Measurements from ENCODE around the gene TARS2. TPM values are rescaled to one million over a fixed set of nuclear protein-coding genes. Genes with fewer than 3 reads are reported as not detected.

Gene TARS2
- polyA plus RNA-seq, 1 of the 3 experiments (the other 2 are of a cell fraction): 22.2 TPM

- no peak for TF ChIP-seq USF1 (IDR thresholded peaks at IDR 0.05; ENCODE audit: borderline replicate concordance, low read depth)
- no peak for TF ChIP-seq FOXM1 (IDR thresholded peaks at IDR 0.05; ENCODE audit: low read depth)
- no peak for TF ChIP-seq NRF1 (IDR thresholded peaks at IDR 0.05; ENCODE audit: low read depth, low read length)
- no peak for TF ChIP-seq CHD2 (IDR thresholded peaks at IDR 0.05; ENCODE audit: low read length, partially characterized antibody)
- TF ChIP-seq SIN3A (IDR thresholded peaks at IDR 0.05; ENCODE audit: borderline replicate concordance, low read depth, low read length): no peak
These were observed 65.7 kb downstream of the TARS2 start (continued) for GRCh38 chr1:150552911-150553289.

GRCh38 chr1:150553392-150554085 is 66.3 kb downstream of the TARS2 start:
- peaks cover 8% of the 10 kb centered on the region; the same call in 1 of the 2 replicates for H3K79me2 ChIP-seq (ENCODE audit: insufficient read depth)
- H3K9me2 ChIP-seq: no peaks in the 10 kb centered on the region
- ChIA-PET POLR2A (interaction anchor here (0.8 kb wide), 1 partner anchor 9 kb away, joined by 3 read pairs; no protein-coding TSS in a partner anchor), CTCF (interaction anchor here (0.8 to 7.3 kb wide), 2 partner anchors 7 to 68 kb away, joined by 4 to 88 read pairs; no protein-coding TSS in a partner anchor)
- no peak overlapping the region for H3K9ac ChIP-seq
- no peak overlapping the region for H3K4me2 ChIP-seq
- H4K20me1 ChIP-seq (ENCODE audit: insufficient read depth): no peaks in the 10 kb centered on the region
- H3K4me1 ChIP-seq (ENCODE audit: control insufficient read depth in 1 of 2, insufficient read depth in 2 of 2, low read depth in 1 of 2, low read length in 1 of 2): peaks cover 5 to 13% of the 10 kb centered on the region in 2 experiments; a peak in 2 of 4 replicates
- H2AFZ ChIP-seq (ENCODE audit: low read depth): no peak overlapping the region
- TF ChIP-seq SMC3 (IDR thresholded peaks at IDR 0.05; ENCODE audit: low read depth, low read length) (no peak), MXI1 (IDR thresholded peaks at IDR 0.05; ENCODE audit: low read depth, low read length) (no peak), NRF1 (IDR thresholded peaks at IDR 0.05; ENCODE audit: low read depth, low read length) (no peak), ZBTB33 (IDR thresholded peaks at IDR 0.05; ENCODE audit: borderline replicate concordance, low read depth) (no peak), CTCF (IDR thresholded peaks at IDR 0.05) (no peak), TAF1 (IDR thresholded peaks at IDR 0.05; ENCODE audit: borderline replicate concordance, low read depth, low read length) (no peak), USF2 (IDR thresholded peaks at IDR 0.05; ENCODE audit: borderline replicate concordance, low read depth, low read length) (no peak), RAD21 (IDR thresholded peaks at IDR 0.05; ENCODE audit: low read length) (no peak), GABPA (IDR thresholded peaks at IDR 0.05; ENCODE audit: low read depth) (no peak), EZH2phosphoT487 (IDR thresholded peaks at IDR 0.05; ENCODE audit: borderline replicate concordance, low read depth) (no peak), REST (IDR thresholded peaks at IDR 0.05; ENCODE audit: low read depth, low read length) (no peak), FOXM1 (IDR thresholded peaks at IDR 0.05; ENCODE audit: low read depth) (no peak), EP300 (IDR thresholded peaks at IDR 0.05; ENCODE audit: borderline replicate concordance in 1 of 2, low read depth in 1 of 2, low read length in 1 of 2) (no peak), RXRA (IDR thresholded peaks at IDR 0.05; ENCODE audit: borderline replicate concordance, low read depth) (no peak), SIN3A (IDR thresholded peaks at IDR 0.05; ENCODE audit: borderline replicate concordance, low read depth, low read length) (no peak), YY1 (IDR thresholded peaks at IDR 0.05; ENCODE audit: low read depth) (no peak), GATA2 (CRISPR knock-in tag; IDR thresholded peaks at IDR 0.05) (no peak), MAX (IDR thresholded peaks at IDR 0.05; ENCODE audit: low read depth) (no peak)
- no peaks in the 10 kb centered on the region for H3K9me3 ChIP-seq
- H3F3A ChIP-seq (replicated peaks; ENCODE audit: insufficient read depth): peaks cover 17% of the 10 kb centered on the region
- H3K27me3 ChIP-seq (ENCODE audit: insufficient read depth): no peaks in the 10 kb centered on the region
- no peaks in the 10 kb centered on the region for H3K36me3 ChIP-seq (replicated peaks in 1 of 2; ENCODE audit: control insufficient read depth in 1 of 2, insufficient read depth in 2 of 2, low read length in 1 of 2)
- no peak for DNase-seq
- 96% methylated on average over 13 of the region's 23 CpGs for WGBS (ENCODE audit: low lambda C conversion rate)
- no peak overlapping the region for H3K4me3 ChIP-seq (ENCODE audit: low read depth in 2 of 2, low read length in 1 of 2)
- no peak overlapping the region for H3K27ac ChIP-seq (ENCODE audit: low read depth in 2 of 2, low read length in 1 of 2)
